AML-193 (cell line): Measurements from ENCODE around the gene TMEM17.
A peak's percentile ranks its signal among the peaks of the same experiment; 100 is the strongest.
"Not testable (repeated sequence)": the region's sequence is repeated elsewhere in the genome, so short reads cannot be mapped to it uniquely, and the experiment has no call there.

Experiments
- DNase-seq, 2 experiments: peaks; one replicate each; lab custom pipeline; 2025; lab: John Stamatoyannopoulos, UW

The TMEM17 gene

DNA sequence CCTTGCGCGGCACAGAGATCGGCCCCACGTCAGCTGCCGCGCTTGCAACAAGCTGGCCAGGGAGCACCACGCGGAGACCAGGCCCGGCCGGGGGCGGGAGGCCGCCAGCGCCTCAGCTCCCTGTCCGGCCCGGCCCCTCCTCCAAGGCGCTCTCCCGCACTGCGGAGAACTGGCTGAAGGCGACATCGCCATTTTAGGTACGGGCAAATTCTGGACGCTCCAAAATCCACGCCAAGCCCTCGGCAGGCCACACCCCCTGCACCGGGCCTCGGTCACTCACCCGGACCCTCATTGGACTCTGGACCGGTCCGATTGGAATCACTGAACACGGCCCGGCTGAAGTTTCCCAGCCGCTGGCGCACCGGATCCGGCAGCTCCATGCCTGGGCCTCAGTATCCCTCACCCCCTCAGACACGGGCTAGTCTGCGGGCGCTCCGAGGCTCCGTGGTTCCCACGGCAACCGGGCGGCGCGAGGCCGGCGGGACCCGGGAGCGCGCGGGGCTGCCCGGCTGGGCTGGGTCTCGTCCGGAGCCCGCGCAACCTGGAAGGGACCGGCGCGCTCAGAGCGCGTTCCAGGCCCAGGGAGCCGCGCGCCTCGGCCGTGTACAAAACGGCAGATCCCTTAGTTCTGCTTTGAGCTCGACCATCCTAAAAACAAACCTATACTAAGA, at the start of gene TMEM17:
TSS of gene TMEM17 (minus strand) at position 446 of the 671 bp plus-strand sequence. CDS start at position 380, 66 bp downstream.
- DNase-seq = peak; percentile 70 to 82

GRCh38 chr2:62554440-62554839, 48.4 kb upstream of the TMEM17 start:
- DNase-seq = no peak

- no peak for DNase-seq
Observed at GRCh38 chr2:62550461-62550860, 44.5 kb upstream of the TMEM17 start.

- DNase-seq = no peak
Observed at GRCh38 chr2:62547854-62548253, 41.9 kb upstream of the TMEM17 start.

GRCh38 chr2:62545261-62545660, 39.3 kb upstream of the TMEM17 start:
- DNase-seq = no peak

DNA sequence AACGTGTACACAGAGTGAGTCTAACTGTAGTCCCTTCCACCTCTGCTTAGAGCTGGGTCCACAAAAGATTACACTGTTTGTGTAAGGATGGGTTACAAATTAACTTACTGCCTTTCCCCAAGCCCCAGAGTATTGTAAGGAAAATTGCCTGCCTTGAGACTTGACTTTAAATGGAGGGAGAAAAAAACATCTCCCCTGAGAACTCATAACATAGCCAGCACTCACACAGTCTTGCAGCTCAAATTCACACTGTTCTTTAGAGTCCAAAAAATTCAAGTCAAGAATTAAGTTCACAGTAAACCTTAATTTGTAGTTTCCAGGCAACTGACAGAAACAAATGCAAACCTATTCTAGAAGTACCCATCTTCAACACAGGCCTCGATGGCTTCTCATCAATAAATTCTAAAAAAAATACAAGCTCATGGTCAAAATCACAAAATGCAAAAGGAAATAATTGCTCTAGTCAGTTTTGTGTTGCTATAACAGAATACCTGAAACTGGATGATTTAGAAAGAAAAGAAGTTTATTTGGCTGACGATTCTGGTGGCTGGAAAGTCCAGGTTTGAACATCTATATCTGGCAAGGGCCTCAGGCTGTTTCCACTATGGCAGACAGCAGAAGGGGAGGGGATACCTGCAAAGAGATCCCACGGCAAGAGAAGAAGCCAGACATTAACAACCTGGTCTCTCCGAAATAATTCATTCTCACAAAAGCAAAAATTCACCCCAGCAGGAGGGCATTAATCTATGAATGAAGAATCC, 34.6 kb upstream of the TMEM17 start:
- DNase-seq = no peak

- DNase-seq = no peak
Observed at GRCh38 chr2:62539606-62540407, 33.8 kb upstream of the TMEM17 start.

DNA sequence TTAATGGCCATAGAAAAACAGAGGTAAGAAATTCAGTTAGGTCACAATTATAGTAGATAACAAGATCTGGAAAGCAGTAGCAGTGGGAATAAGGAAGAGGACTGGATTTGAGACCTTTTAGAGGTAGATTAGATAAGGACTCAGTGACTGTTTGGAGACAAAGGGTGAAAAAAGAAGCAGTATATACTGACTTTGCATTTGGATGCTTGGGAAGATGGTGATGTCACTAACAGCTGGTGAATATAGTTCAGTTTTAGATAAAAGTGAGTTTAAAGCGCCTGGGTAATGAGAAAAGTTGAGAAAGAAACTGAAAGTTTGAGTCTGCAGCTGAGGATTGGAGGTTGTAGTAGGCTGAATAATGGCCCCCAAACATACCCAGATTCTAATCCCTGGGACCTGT, 32.8 kb upstream of the TMEM17 start:
- no peak for DNase-seq

GRCh38 chr2:62537814-62538213, 31.8 kb upstream of the TMEM17 start:
- DNase-seq = no peak

- DNase-seq = no peak
Observed at GRCh38 chr2:62536873-62537547, 31.0 kb upstream of the TMEM17 start.

DNA sequence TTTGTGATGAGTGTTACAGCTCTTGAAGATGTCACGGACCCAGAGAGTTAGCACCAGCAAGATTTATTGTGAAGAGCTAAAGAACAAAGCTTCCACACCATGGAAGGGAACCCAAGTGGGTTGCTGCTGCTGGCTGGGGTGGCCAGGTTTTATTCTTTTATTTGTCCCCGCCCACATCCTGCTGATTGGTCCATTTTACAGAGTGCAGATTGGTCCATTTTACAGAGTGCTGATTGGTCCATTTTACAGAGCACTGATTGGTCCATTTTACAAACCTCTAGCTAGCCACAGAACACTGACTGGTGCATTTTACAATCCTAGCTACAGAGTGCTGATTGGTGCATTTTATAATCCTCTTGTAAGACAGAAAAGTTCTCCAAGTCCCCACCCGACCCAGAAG, 29.5 kb upstream of the TMEM17 start:
- DNase-seq = not testable (repeated sequence)

- no peak for DNase-seq
Observed at GRCh38 chr2:62531594-62531993, 25.6 kb upstream of the TMEM17 start.

GRCh38 chr2:62529758-62530157, 23.8 kb upstream of the TMEM17 start:
- no peak for DNase-seq

- DNase-seq = no peak
Observed at GRCh38 chr2:62527478-62528210, 21.6 kb upstream of the TMEM17 start.

DNA sequence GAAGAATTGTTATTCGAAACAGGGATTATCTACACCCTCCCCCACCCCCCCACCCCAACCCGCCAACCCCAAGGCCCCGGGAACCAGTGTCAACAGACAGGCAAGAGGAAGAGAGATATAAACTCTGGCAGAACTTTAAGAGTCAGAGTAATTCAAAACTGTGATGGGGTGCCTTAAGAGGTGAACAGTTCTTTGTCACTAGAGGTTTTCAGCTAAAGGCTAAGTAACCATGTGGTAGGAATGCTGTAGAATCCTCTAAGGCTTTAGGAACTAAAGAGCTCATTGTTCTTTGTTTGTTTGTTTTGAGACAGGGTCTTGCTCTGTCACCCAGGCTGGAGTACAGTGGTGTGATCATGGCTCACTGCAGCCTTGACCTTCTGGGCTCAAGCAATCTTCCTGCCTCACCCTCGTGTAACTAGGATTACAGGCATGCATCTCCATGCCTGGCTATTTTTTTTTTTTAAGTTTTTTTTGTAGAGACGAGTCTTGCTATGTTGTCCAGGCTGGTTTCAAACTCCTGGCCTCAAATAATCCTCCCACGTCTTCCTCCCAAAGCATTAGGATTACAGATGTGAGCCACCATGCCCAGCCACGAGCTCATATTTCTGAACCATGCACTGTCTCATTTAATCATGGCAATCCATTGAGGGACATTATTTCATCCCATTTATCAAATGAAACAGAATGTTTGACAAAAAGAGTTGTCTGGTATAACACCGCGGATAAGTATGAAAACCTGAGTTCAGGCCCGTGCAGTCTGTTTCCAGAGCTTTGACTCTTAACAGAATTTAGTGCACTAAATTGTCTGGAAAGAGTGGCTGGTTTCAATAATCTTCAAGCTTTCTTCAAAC, 20.8 kb upstream of the TMEM17 start:
- DNase-seq = no peak

DNA sequence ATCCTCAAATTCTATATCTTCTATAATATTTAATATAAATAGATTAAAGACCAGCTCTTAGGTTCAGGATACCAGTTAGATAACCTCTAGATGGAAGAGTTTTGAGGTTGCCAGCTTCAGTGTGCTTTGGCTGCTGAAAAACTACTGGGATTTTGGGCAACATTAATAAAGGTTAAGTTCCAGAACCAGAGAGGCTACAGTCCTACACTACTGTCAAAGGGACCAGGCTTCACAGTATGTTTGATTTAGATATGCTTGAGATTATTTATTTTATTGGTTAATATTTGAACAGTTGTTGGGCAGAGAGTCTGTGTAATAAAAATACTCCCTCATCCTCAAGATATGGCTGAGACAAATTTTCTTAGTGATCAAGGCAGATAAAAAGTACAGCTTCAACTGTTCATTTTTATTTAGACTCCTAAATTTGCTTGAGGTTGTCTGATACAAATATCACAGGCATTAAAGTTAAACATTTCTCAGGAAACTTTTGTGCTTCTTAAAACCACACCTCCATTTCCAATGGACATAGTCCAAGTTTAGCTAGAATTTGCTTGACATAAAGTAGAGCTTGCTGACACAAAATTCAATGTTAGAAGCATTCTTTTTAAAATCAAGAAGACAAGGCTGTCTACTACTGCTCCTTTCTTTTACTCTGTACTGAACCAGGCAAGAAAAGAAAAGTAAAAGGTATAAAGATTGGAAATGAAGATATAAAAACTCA, 19.7 kb upstream of the TMEM17 start:
- DNase-seq = no peak

GRCh38 chr2:62524293-62524941, 18.4 kb upstream of the TMEM17 start:
- no peak for DNase-seq

GRCh38 chr2:62521061-62521460, 15.1 kb upstream of the TMEM17 start:
- DNase-seq = not testable (repeated sequence)

GRCh38 chr2:62512384-62512783, 6.4 kb upstream of the TMEM17 start:
- no peak for DNase-seq
